HG02870 (cell line): Measurements from ENCODE around the gene VPS51.
"Not testable (repeated sequence)": the region's sequence is repeated elsewhere in the genome, so short reads cannot be mapped to it uniquely, and the experiment has no call there.

Experiments used
- ATAC-seq: cut with Tn5 transposase; IDR thresholded peaks from one replicate; pipeline ENCODE4 v1.9.1; 2021; ENCODE audit warnings: mild to moderate bottlenecking, moderate library complexity; ENCODE audit not compliant: unreplicated experiment

Gene VPS51

GRCh38 chr11:65132238-65132987, 36.4 kb downstream of the VPS51 start:
- no peak for ATAC-seq

- no peak for ATAC-seq
Measured at GRCh38 chr11:65132988-65133700, 37.1 kb downstream of the VPS51 start.

GRCh38 chr11:65133724-65134123, 37.7 kb downstream of the VPS51 start:
- no peak for ATAC-seq

GRCh38 chr11:65134240-65134951, 38.4 kb downstream of the VPS51 start, which contains the start of gene SYVN1:
Gene SYVN1, minus strand, starts transcription at chr11:65134519. Its CDS starts 918 bp downstream, at chr11:65133601.
- ATAC-seq: peak; percentile 51

- peak; percentile 56 for ATAC-seq
Measured at GRCh38 chr11:65134952-65135632, 39.1 kb downstream of the VPS51 start.

GRCh38 chr11:65135633-65136145, 39.7 kb downstream of the VPS51 start:
- ATAC-seq: no peak

- ATAC-seq: no peak
Measured at GRCh38 chr11:65136515-65137096, 40.6 kb downstream of the VPS51 start.

- no peak for ATAC-seq
Measured at GRCh38 chr11:65141896-65142494, 46.0 kb downstream of the VPS51 start.

- no peak for ATAC-seq
Measured at GRCh38 chr11:65147352-65148075, 51.5 kb downstream of the VPS51 start.

GRCh38 chr11:65148657-65149056, 52.6 kb downstream of the VPS51 start:
- ATAC-seq: no peak

- not testable (repeated sequence) for ATAC-seq
Measured at GRCh38 chr11:65150131-65150508, 54.1 kb downstream of the VPS51 start.

GRCh38 chr11:65150509-65151299, 54.7 kb downstream of the VPS51 start:
- ATAC-seq: no peak

- no peak for ATAC-seq
Measured at GRCh38 chr11:65151331-65151899, 55.4 kb downstream of the VPS51 start.

- ATAC-seq: no peak
Measured at GRCh38 chr11:65152122-65152521, 56.1 kb downstream of the VPS51 start.

- ATAC-seq: no peak
Measured at GRCh38 chr11:65156256-65156655, 60.2 kb downstream of the VPS51 start.

GRCh38 chr11:65156926-65157325, 60.9 kb downstream of the VPS51 start:
- no peak for ATAC-seq

- ATAC-seq: no peak
Measured at GRCh38 chr11:65157336-65157735, 61.3 kb downstream of the VPS51 start.

- ATAC-seq: no peak
Measured at GRCh38 chr11:65159012-65159411, 63.0 kb downstream of the VPS51 start.
